T1000 (cell line): ENCODE results near the gene PSMD14.

Experiments
- DNase-seq: peaks from one replicate; lab custom pipeline; 2025; ENCODE audit warnings: mixed read lengths; lab: John Stamatoyannopoulos, UW

Gene PSMD14

GRCh38 chr2:161419638-161420190 is 111.5 kb downstream of the PSMD14 start:
- no peak for DNase-seq

GRCh38 chr2:161420406-161421074 is 112.3 kb downstream of the PSMD14 start:
- DNase-seq = no peak

- DNase-seq = no peak
Observed at GRCh38 chr2:161421686-161422085, 113.5 kb downstream of the PSMD14 start.

- DNase-seq = no peak
Observed at GRCh38 chr2:161422816-161423403, 114.7 kb downstream of the PSMD14 start.

- DNase-seq = no peak
Observed at GRCh38 chr2:161423421-161424393, 115.5 kb downstream of the PSMD14 start.

GRCh38 chr2:161424394-161424769 is 116.2 kb downstream of the PSMD14 start:
- no peak for DNase-seq

- no peak for DNase-seq
Observed at GRCh38 chr2:161424891-161425727, 116.9 kb downstream of the PSMD14 start.

GRCh38 chr2:161425728-161426454 is 117.7 kb downstream of the PSMD14 start:
- no peak for DNase-seq

GRCh38 chr2:161426455-161426921 is 118.3 kb downstream of the PSMD14 start:
- DNase-seq = no peak

GRCh38 chr2:161426922-161427663 is 118.9 kb downstream of the PSMD14 start:
- no peak for DNase-seq

- DNase-seq = no peak
Observed at GRCh38 chr2:161427664-161428587, 119.7 kb downstream of the PSMD14 start.

- DNase-seq = no peak
Observed at GRCh38 chr2:161430386-161430785, 122.2 kb downstream of the PSMD14 start.

- no peak for DNase-seq
Observed at GRCh38 chr2:161432107-161432506, 123.9 kb downstream of the PSMD14 start.

GRCh38 chr2:161434118-161434517 is 125.9 kb downstream of the PSMD14 start:
- DNase-seq = no peak

- DNase-seq = no peak
Observed at GRCh38 chr2:161436411-161436810, 128.2 kb downstream of the PSMD14 start.

- DNase-seq = no peak
Observed at GRCh38 chr2:161438598-161438997, 130.4 kb downstream of the PSMD14 start.

- no peak for DNase-seq
Observed at GRCh38 chr2:161445097-161445496, 136.9 kb downstream of the PSMD14 start.

GRCh38 chr2:161448431-161448830 is 140.2 kb downstream of the PSMD14 start:
- DNase-seq = no peak
